Measurements from ENCODE around the gene KAT5. TPM values are rescaled to one million over a fixed set of nuclear protein-coding genes. Genes with fewer than 3 reads are reported as not detected.

Gene KAT5
- total and polyA plus RNA-seq, 2 experiments from 2014 or later: 33.3 to 34.8 TPM

- Mint-ChIP-seq H3K27ac (no peak overlapping the region), H3K4me3 (no peak overlapping the region), H3K36me3 (ENCODE audit: low read depth) (peaks cover 10% of the 10 kb centered on the region; the same call in 1 of the 3 replicates), H3K27me3 (ENCODE audit: insufficient read depth, low read depth, poor library complexity) (peaks cover 3% of the 10 kb centered on the region), H3K9me3 (peaks cover 47% of the 10 kb centered on the region), H3K4me1 (no peaks in the 10 kb centered on the region; the same call in 2 of the 3 replicates)
- no peaks in the 10 kb centered on the region for H3K9me2 ChIP-seq (ENCODE audit: insufficient read depth)
- H3F3A ChIP-seq (replicated peaks; ENCODE audit: low read depth): no peaks in the 10 kb centered on the region
- no peaks in the 10 kb centered on the region for H3K79me2 ChIP-seq (replicated peaks; ENCODE audit: insufficient read depth)
- no peak overlapping the region for H3K4me3 ChIP-seq
- TF ChIP-seq ETS1 (IDR thresholded peaks at IDR 0.05): no peak
- TF ChIP-seq EZH2phosphoT487 (IDR thresholded peaks at IDR 0.05; ENCODE audit: unreplicated experiment): no peak
- no peak for TF ChIP-seq REST (IDR thresholded peaks at IDR 0.05; ENCODE audit: unreplicated experiment)
- TF ChIP-seq ZNF114 (CRISPR knock-in tag; IDR thresholded peaks at IDR 0.05): no peak
- no peak for TF ChIP-seq EZH2 (IDR thresholded peaks at IDR 0.05; ENCODE audit: low read depth, unreplicated experiment)
- no peak for TF ChIP-seq STAT1 (IDR thresholded peaks at IDR 0.05; ENCODE audit: unreplicated experiment)
- TF ChIP-seq CTCF (conservative IDR thresholded peaks at IDR 0.05; ENCODE audit: low read depth in 2 of 2): no peak
- TF ChIP-seq CREB1 (CRISPR knock-in tag; IDR thresholded peaks at IDR 0.05; ENCODE audit: low read depth): no peak
- no peak for TF ChIP-seq ZNF331 (CRISPR knock-in tag; IDR thresholded peaks at IDR 0.05; ENCODE audit: low read depth)
- TF ChIP-seq NANOG (IDR thresholded peaks at IDR 0.05; ENCODE audit: borderline replicate concordance): no peak
- TF ChIP-seq JUNB (IDR thresholded peaks at IDR 0.05; ENCODE audit: unreplicated experiment): no peak
- TF ChIP-seq ZNF462 (CRISPR knock-in tag; IDR thresholded peaks at IDR 0.05): no peak
- TF ChIP-seq POLR2AphosphoS5 (IDR thresholded peaks at IDR 0.05; ENCODE audit: low read depth): no peak
- H3K27ac ChIP-seq (ENCODE audit: low read depth): no peak overlapping the region
- H3K4me2 ChIP-seq: no peak overlapping the region
- no peak for DNase-seq (ENCODE audit: low spot score)
- H4K20me1 ChIP-seq (replicated peaks; ENCODE audit: insufficient read depth): no peaks in the 10 kb centered on the region
- no peak overlapping the region for H2AFZ ChIP-seq
- H3K27me3 ChIP-seq (ENCODE audit: insufficient read depth): no peaks in the 10 kb centered on the region
- H3K4me1 ChIP-seq (ENCODE audit: insufficient read depth): no peaks in the 10 kb centered on the region
- no peak for ATAC-seq
- H3K36me3 ChIP-seq (ENCODE audit: insufficient read depth): 0 out of 2 replicates have a peak, but pooled peaks cover 5% of the 10 kb centered on the region
These were observed 27.0 kb downstream of the KAT5 start for GRCh38 chr11:65739022-65739421.

Measured in GM23338 (cell line).